Stimulated activated CD8-positive, alpha-beta memory T cell treated with anti-CD3 and anti-CD28 coated beads, Interleukin-7, amount 100 ng/mL, for 48 hours (primary cell): Measurements from ENCODE around the gene CEP72.
"Not testable (repeated sequence)": the region's sequence is repeated elsewhere in the genome, so short reads cannot be mapped to it uniquely, and the experiment has no call there.

Source experiments
- DNase-seq, 2 donors: peaks; one replicate each; pipeline ENCODE4 v3.0.0-alpha.2; 2020; ENCODE audit warnings: low read depth in 1 of 2; ENCODE audit errors: extremely low read depth in 1 of 2

CEP72 gene

DNA sequence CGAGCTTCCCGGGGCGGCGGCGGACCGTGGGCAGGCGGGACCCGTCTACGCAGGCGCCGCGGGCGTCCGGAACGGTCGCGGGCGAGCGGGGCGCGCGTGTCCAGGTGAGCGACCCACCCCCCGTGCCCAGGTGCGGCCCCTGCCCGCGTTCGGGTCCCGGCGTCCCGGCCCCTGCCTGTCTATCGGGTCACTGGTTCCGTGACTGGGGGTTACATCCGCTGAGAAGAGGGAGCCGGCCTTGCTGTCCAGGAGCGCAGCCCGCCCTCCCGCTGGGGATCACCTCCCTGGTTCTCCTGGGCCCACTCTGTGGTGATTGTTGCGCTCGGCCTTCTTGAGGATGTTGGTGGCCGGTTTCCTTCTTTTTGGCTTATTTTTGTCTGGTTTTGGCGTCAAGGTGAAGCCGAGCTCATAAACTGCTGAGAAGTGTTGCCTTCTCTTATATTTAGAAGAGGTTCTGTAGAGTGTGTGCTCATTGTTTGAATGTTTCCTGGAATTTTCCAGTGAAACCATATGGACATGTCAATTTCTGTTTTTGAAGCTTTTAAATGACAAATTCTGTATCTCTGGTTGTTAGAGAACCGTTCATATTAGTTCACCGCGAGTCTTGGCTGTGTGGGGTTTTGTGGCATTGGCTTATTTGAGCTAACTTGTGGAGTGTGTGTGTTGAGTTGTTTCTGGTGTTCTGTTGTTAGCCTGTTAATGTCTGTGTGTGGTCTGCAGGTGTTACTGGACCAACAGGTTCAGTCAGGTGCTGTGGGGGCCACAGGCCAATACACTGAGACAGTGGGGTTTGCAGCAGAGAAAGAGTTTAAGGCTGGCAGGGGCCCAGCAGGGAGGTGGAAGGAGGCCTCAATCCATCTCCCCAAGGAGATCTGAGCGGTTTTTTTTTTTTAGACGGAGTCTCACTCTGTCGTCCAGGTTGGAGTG lies 621 bp downstream of the CEP72 start:
- no peak for DNase-seq

DNA sequence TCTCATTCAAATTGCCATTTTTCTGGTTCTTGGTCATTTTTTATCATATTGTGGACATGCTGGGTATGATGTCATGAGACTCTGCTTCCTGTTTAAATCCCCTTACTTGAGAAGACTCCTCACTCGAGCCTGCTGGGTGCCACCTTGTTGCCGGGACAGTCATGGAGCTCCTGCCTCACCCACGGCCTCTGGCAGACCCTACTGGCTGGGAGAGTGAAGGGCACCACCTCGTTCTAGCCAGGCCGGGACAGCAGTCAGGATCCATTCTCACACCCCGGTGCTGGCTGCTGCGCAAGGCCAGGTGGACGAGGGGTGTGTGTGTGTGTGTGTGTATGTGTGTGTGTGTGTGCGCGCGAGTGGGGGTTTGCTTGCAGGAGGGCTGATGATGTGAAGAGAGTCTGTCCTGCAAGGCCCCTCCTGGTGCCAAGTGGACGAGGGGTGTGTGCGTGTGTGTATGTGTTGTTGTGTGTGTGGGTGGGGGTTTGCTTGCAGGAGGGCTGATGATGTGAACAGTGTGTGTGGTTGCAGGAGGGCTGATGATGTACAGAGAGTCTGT lies 4.4 kb downstream of the CEP72 start:
- DNase-seq, result no peak

DNA sequence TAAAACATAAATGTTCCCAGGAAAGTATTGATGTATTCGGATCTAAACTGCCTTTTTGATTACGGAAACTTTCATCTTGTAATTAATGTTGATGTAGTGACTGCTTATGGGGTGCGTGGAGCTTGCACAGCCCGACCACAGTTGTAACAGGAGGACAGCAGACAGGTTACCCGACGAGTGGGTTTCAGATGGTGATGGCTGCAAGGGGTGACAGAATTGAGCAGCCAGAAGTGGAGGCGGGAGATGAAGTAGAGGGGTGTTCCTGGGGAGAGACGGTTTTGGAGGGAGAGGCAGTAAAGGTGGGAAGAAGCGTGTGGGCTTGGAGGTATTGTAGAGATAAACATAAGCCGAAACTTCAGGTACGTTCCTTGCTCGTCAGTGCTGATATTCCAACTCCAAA lies 5.8 kb downstream of the CEP72 start:
- DNase-seq, result no peak

DNA sequence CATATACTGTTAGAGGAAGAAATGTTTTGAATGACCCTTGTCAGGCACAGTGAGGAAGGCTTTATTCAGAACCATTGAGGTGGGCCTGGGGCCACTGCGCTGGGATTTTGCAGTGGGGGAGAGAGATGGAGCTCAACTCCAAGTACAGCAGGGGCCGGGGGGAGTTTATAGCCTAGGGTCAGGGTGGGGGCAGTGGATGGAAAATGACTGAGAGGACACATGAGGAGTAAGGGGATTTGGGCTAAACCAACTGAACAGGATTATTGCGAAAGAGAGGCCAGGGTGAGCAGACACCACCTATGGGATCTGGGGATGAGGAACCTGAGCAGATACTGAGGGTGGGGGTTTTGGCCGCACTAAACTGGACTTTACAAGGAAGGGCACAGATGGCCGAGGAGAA lies 6.3 kb downstream of the CEP72 start:
- no peak for DNase-seq

DNA sequence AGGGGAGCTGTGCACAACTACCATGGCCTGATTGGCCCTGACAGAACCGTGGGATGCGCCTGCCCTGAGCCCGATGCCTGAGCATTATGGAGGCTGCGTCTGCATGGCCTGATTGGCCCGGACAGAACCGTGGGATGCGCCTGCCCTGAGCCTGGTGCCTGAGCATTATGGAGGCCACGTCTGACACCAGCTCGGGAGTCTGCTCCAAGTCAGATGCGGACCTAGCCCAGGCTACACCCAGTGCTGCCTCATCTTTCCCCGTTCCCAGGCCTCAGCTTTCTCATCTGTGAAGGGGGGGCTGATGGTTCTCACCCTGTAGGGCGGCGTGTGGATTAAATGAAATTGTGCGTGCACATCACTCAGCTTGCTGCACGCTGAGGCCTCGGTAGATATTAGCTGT lies 7.3 kb downstream of the CEP72 start:
- DNase-seq, result no peak

DNA sequence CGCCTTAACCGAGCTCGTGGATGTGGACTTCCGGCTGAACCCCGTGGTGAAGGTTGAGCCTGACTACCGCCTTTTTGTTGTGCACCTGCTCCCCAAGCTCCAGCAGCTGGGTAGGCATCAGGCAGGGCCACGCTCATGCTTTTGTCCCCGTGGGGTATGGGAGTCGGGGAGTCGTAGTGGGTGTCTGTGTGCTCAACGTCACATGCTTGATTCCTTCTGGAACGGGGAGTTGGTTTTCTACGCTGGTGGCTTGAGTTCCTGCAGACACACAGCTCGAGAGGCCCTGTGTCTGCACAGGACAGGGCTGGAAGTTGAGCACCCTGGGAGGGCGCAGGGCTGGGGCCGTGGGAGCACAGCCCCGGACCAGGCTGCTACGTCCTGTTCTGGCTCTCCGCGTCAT lies 8.0 kb downstream of the CEP72 start:
- no peak for DNase-seq

DNA sequence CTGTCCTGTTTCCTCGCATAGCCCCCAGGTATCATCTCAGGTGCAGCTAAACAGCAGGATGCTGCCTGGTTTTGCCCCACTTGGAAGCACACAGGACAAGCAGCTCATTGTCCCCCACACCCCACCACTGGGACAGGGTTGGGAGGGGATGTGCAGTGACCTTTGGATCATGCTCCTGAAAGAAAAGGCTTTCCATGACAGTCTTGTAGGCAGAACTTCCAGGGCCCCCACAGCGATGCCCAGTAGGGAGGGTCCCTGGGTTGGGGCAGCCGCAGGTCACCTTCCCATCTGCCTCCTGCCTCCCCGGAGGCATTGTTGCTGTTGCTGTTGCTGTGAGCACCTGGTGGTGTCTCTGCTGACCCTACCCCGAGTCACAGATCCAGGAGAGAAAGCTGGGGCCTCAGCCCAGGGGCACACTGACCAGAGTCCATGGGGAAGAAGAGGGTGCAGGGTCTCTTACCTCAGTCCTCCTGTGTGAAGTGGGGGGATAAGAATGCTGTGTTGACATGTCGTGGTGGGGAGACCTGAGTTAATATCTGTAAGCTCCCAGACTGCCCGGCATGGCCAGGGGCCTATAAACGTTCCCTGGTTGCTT lies 8.5 kb downstream of the CEP72 start:
- DNase-seq, result no peak

DNA sequence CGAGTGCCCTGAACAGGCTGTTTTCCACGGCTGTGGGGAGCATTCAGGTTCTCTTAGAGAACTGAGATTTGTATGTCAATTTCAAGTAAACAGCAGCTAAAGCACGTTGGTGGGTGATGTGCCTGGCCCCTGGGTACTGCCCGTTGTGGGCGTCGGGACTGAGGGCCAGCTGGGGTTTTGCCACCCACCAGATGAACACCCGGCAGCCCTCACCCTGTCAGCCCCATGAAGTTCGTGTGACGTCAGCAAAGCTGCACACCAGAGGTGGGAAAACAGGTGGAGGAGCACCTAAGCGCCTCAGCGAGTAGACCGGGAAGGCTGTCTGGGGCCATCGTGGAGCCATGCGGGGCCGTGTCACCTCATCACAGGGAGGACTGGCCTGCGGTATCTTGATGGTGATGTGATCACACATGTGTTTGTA lies 9.2 kb downstream of the CEP72 start:
- DNase-seq, result no peak

DNA sequence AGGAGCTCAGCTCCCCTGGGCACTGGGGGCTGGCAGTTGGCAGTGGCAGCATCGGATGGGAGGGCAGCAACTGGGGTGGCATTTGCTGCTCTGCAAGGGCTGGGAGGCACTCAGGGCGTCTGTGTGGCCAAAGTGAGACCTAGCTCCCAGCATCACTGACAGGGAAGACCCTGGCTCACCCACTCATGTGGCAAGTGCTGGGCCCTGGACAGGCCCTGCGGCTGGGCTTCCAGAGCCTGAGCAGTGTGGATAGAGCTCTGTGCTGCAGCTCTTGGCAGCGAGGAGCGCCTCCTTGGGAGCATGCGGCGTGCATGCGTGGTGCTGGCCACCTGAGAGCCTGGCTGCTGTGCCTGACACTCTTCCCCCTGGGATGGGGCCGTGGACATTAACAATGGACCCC lies 10.2 kb downstream of the CEP72 start:
- no peak for DNase-seq

DNA sequence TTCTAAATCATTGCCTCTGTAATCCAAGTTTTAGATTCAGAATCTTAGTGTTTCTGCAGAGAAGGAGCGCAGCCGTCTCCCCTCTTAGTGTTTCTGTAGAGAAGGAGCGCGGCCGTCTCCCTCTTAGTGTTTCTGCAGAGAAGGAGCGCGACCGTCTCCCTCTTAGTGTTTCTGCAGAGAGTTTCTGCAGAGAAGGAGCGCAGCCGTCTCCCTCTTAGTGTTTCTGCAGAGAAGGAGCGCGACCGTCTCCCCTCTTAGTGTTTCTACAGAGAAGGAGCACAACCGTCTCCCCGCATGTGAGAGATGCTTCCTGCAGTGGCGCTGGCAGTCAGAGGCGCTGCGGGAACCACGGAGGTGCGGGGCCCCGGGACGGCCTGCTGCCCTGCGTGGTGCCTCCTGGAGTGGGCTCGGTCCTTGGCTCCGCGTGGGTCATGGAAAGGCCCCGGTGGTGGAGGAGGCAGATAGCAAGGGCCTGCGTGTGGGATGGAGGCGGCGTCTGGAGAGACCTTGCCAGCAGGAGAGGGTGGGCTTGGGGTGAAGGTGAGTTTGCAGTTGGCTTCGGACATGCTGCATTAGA lies 10.9 kb downstream of the CEP72 start:
- no peak for DNase-seq

DNA sequence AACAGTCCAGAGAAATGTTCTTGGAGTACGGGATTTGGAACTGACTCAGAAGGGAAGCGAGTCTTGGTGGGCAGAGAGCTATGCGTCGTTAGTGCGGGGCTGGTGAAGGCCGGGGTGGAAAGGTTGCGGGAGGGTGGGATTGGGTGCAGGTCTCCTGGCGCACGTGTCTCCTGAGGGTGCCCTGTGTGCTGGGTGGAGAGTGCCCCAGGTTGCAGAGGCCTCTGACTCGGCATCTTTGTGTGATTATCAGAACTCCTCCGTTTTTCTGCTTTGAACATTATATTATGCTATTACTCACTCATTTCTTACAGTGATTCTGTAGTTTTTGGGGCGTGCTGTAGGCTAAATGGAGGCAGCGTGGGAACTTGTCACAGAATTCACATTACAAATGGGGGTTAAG lies 11.4 kb downstream of the CEP72 start:
- no peak for DNase-seq

DNA sequence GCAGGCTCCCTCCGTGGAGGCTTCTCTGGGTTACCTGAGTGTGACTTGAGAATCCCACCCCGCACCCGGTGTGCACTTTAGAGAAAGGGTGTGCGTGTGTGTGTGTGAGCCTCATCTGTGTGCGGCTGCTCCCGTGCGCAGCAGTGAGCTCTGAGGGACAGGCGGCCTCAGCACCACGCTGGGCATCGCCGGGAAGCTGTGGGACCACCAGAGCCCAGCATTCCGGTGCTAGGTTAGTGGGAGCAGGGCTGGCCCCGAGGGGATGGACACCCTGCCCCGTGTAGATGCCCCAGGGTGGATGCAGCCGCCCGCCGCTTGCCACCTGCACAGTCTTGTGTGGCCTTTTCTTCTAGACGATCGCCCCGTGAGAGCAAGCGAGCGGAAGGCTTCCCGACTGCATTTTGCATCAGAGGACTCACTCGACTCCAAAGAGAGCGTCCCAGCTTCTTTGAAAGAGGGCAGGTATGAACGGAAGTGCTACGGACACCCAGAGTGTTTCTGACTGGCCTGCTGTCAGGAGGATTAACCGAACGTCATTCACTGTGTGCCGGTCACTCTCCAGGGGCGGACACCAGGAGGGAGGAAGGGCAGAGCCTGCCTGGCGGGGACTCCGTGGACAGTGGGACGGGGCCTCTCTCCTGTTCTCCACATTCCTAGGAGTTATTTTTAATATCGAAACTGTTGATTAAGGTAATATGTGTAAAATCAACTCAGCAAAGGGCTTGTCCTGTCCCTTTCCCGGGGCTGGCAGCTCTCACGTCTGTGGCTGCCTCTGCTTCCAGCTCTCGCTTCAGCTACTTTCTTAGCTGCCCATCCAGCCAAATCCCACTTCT lies 12.2 kb downstream of the CEP72 start:
- DNase-seq, result no peak

DNA sequence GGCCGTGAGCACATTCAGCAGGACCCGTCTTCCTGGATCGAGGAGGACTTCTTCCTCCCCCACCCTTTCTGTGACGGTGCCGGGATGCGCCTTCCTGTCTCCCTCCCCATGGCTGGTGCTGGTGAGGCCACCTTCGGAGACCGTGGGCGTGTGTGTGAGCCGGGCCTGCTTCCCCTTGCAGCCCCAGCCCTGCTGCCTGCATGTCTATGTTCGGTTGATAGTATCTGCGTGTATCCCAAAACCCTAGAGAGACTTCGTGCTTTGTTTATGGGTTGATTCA lies 12.8 kb downstream of the CEP72 start:
- no peak for DNase-seq

DNA sequence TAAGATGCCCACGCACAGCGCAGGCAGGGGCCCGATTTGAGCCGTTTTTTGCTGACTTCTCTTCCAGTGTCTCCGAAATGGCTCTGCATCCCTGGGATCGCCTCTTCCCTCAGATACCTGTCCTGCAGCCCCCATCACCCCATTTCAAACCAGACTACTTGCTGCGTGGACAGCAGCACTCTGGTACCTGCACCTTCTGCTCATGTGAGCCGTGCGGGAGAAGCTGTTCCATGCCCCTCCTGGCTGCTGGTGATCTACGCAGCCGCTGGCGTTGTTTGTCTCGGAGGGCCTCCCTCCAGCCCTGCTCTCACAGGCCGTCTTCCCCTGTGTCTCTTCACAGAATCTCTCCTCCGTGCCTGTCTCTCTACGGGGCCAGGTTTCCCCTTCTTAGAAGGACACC lies 13.4 kb downstream of the CEP72 start:
- no peak for DNase-seq

DNA sequence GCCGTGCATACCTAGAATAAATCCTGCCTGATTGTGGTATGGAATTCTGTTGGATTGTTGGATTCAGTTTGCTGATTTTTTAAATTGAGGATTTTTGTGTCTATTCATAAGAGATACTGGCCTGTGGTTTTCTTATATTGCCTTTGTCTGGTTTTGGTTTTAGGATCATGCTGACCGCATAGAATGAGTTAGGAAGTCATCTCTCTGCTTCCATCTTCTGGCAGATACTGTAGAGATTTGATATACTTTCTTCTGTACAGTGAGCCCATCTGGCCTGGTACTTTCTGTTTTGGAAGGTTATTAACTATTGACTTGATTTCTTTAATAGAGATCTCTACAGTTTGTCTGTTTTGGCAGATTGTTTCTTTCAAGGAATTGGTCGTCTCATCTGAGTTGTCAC lies 14.7 kb downstream of the CEP72 start:
- DNase-seq, result no peak

DNA sequence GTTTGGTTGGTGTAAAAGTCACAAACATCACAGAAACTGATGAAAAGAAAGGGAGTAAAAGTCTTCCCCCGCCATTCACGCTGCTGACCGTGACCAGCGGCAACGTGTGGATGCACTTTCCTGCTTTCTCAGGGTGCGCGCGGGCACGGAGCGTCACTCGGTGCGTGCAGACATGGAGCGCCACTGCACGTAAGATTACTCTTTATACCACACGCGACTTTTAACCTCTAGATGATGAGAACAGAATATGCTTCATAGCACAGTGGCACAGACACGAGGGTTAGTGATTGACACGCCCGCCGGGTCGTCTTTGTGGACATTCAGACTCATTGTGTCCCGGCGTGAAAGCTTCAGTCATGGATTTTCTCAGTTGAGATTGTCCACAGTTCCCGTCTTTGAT lies 15.7 kb downstream of the CEP72 start:
- no peak for DNase-seq

DNA sequence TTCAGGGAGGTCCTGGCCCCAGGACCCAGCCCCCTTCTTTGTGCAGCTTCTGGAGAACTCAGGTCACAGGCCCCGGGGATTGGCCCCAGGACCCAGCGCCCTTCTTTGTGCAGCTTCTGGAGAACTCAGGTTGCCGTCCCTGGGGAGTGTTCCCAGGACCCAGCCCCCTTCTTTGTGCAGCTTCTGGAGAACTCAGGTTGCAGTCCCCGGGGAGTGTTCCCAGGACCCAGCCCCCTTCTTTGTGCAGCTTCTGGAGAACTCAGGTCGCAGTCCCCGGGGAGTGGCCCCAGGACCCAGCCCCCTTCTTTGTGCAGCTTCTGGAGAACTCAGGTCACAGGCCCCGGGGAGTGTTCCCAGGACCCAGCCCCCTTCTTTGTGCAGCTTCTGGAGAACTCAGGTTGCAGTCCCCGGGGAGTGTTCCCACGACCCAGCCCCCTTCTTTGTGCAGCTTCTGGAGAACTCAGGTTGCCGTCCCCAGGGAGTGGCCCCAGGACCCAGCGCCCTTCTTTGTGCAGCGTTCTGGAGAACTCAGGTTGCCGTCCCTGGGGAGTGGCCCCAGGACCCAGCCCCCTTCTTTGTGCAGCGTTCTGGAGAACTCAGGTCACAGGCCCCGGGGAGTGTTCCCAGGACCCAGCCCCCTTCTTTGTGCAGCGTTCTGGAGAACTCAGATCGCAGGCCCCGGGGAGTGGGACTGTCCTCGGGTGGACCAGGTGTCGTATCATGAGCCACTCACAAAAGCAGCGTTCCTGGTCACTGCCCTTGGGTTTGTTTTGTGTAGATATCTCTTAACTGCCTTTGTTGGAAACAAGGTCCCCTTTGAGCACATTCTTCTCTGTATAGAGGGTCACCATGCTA lies 16.4 kb downstream of the CEP72 start:
- not testable (repeated sequence) for DNase-seq

DNA sequence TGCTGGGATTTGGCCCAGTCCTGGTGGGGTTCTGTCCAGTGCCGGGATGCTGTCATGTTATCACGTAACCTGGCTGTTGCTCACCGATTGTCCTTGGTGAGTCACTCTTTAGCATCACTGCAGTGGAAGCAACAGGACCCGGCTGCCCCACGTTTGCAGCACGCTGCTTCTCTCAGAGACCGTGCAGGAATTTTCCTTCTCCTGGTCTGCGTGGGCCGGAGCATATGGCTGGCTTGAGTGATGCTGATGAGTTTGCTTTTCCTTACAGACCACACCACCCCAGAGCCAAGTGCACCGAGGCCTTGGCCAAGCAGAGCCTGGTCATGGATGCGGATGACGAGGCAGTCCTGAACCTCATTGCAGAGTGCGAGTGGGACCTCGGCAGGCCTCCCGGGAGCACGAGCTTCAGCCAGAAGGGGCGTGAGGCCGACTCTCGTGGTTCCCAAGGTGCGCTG lies 21.4 kb downstream of the CEP72 start:
- DNase-seq, result no peak

DNA sequence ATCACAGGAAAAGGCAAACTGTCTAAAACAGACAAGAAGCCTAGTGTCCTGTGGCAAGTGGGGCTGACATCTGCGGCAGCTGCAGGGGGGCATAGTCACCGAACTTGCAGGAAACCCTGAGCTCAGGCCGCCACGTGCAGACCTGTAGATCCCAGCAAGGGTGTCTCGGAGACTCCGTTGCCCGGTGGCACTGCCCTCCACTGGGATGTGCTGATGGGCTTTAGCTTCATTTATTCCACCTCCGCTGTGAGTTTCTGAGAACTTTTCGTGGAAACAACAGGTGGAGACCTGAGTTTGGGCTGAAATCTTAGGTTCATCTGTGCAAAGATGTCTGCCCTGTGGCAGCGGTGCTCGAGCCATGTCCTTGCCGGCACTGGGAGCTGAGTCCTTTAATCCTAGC lies 22.1 kb downstream of the CEP72 start:
- no peak for DNase-seq
